Fibroblast of skin of scalp (primary cell): ENCODE data around the gene CUL9. TPM values are rescaled to one million over a fixed set of nuclear protein-coding genes. Genes with fewer than 3 reads are reported as not detected.
"Not testable (repeated sequence)": the region's sequence is repeated elsewhere in the genome, so short reads cannot be mapped to it uniquely, and the experiment has no call there.

Source experiments
- DNase-seq: peaks from one replicate; pipeline ENCODE4 v3.0.0-alpha.2; 2013
- polyA plus RNA-seq, 2 experiments: library from polyadenylated mRNA; unstranded; fragments of 120-200 nt; gene quantifications; one replicate each; pipeline ENCODE4 v1.2.1, GENCODE V29; 2013; ENCODE audit not compliant: insufficient read length in 2 of 2

The CUL9 gene
- 10.0 TPM for polyA plus RNA-seq (2013, experiment 1 of 2; ENCODE audit: insufficient read length)
- 10.0 TPM for polyA plus RNA-seq (2013, experiment 2 of 2; ENCODE audit: insufficient read length)

DNA sequence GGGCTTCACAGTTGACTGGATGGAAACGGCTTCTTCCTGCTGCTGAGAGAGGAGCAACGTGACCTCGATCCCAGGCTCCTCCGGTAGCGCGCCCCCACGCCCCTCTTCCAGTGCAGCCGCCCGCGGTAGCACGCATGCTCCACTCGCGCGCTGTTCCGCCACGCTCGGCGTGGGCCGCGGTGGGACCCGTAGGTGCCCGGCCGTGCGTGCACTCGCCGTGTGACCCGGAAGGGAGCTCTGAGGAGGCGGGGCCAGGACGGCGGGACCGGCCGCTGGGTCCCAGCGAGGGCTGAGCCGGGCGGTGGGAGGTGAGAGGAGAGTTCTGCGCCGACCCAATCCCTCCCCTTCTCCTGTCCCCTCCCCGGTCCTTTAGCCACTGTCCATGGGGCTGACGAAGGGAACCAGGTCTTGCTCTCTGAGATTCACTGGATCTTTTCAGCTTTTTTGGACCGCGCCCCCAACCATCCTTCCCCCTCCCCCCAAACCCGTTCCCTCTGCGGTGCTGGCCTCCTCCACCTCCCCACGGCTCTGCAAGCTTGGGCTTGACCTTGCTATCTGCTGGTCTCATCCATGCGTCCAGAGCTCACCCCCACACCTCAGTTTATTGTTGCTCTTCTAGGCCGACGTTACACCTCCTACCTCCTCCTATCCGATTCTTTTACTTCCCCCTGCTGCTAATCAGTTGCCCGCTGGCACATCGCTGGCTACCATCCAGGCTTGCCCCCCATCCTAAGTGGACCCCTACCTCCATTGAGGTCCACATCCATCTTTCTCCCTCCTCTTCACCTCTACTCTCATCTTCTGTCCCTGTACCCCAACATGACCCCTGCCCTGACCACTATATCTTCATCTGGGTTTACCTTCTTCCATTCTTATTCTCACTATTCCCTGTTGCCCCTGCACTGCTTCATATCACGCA lies at the start of gene CUL9:
Gene CUL9, plus strand, starts transcription at position 255 of the 919 bp plus-strand sequence. CDS start 2,115 bp downstream, outside the sequence.
- peak; percentile 65 for DNase-seq

DNA sequence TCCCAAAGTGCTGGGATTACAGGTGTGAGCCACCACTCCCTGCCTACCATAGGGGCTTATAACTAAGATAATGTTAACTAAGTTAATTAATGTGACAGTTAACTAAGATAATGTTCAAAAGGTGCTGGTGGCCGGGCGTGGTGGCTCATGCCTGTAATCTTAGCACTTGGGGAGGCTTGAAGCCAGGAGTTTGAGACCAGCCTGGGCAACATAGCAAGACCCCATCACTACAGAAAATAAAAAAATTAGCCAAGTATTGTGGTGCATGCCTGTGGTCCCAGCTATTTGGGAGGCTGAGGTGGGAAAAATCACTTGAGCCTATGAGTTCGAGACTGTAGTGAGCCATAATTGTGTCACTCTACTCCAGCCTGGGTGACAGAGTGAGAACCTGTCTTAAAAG lies 43.7 kb upstream of the CUL9 start:
- no peak for DNase-seq

DNA sequence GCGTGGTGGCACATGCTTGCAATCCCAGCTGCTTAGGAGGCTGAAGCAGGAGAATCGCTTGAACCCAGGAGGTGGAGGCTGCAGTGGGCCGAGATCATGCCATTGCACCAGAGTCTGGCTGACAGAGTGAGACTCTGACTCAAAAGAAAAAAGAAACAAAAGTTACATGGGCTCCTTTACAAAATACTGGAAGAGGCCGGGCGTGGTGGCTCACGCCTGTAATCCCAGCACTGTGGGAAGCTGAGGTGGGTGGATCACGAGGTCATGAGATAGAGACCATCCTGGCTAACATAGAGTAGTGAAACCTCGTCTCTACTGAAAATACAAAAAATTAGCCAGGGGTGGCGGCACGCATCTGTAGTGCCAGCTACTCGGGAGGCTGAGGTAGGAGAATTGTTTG lies 42.0 kb upstream of the CUL9 start:
- not testable (repeated sequence) for DNase-seq

DNA sequence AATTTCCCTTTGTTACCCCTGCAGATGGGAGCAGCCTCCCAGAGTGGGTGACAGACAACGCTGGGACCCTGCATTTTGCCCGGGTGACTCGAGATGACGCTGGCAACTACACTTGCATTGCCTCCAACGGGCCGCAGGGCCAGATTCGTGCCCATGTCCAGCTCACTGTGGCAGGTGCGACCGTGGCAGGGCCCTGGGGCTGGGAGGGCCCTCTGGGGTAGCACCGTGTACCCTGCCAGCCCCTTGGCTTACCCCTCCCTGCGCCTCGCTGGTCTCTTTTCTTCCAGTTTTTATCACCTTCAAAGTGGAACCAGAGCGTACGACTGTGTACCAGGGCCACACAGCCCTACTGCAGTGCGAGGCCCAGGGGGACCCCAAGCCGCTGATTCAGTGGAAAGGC lies 40.4 kb upstream of the CUL9 start:
- DNase-seq = no peak

DNA sequence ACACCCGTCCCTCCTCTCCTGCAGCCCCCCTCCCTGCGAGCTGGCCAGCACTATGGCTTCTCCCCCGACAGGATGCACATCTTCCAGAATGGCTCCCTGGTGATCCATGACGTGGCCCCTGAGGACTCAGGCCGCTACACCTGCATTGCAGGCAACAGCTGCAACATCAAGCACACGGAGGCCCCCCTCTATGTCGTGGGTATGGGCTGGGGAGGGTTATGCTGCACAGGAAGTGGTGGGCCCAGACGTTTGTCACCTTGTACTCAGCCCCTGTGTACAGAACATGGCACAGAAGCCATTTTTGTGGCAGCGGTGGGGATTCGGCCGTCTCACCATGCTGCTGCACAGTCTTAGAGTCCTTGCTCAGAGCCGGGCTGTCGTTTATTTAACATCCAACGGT lies 39.9 kb upstream of the CUL9 start:
- DNase-seq = no peak

DNA sequence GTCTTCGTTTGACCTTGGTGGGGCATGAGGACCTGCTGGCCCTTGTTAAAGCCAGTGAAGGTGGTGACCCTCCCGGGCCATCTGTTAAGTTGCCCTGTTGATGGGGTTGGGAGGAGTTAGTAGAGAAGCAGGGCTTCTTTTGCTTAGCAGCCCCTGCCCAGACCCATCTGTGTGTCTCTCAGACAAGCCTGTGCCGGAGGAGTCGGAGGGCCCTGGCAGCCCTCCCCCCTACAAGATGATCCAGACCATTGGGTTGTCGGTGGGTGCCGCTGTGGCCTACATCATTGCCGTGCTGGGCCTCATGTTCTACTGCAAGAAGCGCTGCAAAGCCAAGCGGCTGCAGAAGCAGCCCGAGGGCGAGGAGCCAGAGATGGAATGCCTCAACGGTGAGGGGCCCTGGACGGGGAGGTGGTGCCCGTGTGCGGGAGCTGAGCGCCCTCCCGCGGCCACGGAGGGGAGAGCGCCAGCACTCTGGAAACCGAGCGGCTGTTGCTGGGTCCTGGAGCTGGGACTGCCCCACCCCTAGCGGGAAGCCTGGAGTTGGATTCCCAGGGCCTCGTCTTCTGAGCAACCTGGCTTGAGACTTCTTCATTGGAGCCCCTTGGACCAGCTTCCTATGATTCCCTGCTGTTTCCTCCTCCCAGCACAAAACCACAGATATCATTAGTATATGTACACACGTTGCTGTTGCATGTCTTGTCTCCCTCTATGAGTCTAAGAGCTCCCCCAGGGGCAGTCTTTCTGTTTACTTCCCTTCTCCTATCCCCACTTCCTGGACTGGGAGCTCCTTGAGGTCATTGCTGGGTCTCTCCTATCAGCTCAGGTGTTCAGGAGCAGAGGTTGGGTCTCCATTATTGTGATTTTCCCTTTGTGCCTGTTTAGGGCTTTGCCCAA lies 38.5 kb upstream of the CUL9 start:
- peak; percentile 95 for DNase-seq

DNA sequence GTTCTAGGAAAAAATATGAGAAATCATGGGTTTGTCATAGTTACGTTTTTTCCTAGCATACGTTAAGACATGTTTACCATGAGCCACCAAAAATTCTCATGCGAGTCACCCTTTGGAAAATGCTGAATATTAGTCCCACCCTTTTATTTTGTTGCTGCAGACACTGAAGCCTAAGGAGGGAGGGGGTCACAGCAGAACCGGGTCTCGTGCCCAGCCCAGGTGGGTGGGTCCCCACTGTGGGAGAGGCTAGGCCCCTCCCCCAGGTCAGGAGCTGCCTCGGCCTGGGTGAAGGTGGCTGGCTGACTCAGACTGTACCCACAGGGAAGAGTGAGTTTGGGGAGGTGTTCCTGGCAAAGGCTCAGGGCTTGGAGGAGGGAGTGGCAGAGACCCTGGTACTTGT lies 37.1 kb upstream of the CUL9 start:
- no peak for DNase-seq

DNA sequence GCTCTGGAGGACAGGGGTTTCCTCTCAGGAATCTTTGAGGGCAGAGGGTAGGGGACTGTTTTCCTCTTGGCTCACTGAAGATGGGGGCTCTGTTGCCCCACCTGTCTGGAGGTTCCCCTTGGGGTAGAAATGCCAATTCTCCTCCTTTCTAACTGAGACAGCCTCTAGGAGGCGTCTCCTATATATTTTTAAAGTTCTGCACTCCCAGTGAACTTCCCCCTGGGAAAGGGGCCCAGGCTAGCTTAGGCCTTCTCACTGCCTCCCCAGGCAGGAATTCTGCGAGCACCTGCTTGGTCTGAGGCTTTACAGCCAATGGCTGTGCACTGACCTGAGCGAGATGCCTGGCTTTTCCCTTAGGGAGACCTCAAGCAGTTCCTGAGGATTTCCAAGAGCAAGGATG lies 35.7 kb upstream of the CUL9 start:
- DNase-seq = no peak

DNA sequence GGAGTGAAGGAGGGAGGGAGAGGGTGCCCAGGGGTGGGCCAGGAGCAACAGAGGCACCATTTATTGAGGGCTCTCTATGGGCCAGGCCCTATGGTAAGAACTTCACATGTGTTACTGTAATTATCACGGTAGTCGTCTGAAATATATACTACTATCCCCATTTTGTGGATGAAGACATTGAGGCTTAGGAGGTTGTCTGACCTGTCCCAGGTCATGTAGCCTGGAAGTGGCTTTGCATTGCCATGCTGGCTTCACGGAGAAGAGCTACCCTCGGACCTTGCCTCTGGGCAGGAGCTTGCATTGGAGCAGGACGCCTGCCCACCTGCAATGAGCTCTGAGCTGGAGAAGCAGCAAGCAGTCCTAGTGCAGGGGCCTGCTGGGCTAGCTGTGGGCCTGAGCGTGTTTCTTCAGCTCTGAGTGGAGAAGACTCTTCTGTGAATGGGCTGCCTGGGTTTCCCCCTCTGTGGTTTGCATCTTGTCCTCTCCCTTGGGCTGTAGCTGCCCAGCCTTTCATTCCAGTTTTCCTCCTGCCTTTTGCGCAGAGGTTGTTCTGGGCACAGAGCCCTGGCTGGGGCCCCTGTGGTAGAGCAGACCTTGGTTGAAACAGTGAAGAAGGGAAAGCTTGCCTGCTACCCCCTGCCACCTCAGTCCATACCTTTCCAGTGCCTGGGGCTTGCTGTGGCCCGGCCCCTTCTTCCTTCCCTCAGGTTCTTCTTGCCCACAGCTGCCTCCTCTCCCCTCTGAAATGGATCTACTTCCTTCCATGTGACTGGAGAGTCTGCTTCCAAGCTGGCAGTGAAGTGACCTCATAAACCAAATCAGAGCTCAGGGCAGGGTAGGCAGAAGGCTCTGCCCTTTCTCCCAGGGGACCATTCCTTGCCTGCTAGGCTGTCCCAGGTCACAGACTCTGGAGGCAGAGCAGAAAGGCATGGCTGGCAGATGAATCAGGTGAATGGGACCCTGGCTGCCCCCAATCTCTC lies 35.0 kb upstream of the CUL9 start:
- no peak for DNase-seq

DNA sequence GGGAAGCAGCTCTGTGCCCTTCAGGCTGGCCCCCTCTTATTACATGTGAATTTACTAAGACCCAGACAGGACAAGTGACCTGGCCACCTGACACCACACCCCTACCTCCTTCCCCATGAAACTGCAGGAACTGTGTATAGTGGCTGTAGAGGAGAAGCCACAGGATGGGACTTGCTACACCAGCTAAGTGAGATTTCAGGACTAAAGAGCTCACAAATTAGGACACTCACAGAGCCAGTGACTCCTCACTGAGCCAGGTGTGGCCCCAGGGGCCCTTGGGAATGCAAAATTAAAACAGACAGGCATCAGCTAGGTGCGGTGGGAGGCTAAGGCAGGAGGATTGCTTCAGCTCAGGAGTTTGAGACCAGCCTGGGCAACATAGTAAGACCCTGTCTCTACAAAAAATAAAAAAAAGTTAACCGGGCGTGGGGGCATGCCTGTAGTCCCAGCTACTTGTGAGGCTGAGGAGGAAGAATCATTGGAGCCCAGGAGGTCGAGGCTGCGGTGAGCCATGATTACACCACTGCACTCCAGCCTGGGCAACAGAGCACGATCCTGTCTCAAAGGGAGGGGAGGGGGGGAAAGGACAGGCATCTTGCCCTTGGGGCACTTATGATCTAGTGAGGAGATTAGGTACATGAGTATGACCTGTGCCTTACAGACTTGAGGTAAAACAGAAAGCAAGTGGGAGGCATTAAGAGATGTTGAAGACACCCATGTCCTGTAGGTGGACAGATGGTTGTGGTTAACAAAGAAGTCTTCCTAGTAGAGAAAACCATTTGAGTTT lies 34.1 kb upstream of the CUL9 start:
- DNase-seq = no peak

DNA sequence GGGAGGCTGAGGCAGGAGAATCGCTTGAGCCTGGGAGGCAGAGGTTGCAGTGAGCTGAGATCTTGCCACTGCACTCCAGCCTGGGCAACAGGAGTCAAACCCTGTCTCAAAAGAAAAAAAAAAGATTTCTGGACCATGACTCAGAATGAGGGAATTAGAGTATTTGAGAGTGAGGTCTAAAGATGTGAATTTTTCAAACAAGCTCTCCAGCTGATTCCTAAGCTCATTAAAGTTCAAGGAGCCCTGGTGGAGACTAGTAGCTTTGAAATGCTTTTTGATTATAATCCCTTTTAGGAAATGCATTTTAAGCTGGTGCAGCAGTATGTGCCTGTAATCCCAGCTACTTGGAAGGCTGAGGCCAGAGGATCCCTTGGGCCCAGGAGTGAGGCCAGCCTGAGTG lies 32.7 kb upstream of the CUL9 start:
- peak; percentile 49 for DNase-seq

DNA sequence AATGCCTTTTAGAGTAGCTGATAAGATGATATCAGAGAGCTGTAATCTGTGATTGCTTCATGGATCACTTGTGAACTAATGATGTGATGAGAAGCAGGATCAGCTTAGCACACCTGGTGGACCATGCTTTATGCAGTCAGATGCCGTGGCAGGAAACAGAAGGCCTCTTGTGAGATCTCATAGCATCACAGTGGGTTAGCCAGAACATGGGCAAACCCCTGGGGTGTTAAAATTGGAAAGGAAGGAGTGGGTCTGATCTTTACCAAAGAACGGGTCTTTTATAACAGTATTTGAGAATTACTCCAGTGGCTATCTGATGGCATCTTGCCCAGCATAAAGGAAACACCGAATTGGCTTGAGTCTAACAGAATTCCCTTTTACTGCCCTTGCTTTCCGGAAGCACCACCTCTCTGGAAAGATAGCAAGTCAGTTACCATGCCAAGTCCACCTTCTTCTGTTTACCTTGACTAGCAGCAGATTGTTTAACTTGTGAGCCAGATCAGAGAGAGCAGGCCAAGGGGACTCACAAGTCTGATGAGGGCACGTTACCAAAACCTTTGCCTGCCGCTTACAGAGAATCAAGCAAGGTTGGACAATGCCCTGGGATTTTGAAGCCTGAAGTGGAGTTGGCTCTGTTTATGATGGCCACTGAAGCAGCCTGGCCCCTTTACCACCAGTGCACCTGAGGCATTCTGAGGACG lies 31.8 kb upstream of the CUL9 start:
- no peak for DNase-seq

DNA sequence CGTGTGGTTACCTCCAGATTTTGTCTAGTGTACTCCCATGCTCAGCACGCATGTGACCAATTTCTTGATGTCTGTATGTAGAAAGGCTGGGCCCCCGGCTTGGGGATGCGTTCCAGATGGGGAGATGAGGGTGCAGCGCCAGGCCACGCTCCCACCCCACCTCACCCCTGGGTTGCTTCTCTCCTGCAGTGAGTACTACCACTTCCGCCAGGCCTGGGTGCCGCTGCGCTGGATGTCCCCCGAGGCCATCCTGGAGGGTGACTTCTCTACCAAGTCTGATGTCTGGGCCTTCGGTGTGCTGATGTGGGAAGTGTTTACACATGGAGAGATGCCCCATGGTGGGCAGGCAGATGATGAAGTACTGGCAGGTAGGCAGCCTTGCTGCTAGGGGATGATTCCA lies 22.4 kb upstream of the CUL9 start:
- DNase-seq = no peak

DNA sequence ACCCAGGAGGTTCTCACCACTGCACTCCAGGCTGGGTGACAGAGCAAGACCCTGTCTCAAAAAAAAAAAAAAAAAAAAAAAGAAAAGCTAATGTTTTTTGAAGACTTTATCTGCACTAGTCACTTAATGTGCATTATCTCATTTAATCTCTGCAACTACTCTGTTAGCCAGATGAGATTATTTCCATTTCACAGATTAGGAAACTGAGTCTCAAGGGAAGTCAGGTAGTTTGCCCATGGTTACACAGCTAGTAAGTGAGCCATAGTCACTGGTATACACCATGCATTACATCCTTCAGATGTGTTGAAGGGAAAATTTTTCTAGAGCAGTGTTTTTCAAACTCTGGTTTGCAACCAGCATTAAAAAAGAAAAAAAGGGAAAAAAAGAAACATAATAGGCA lies 18.1 kb upstream of the CUL9 start:
- DNase-seq = no peak

DNA sequence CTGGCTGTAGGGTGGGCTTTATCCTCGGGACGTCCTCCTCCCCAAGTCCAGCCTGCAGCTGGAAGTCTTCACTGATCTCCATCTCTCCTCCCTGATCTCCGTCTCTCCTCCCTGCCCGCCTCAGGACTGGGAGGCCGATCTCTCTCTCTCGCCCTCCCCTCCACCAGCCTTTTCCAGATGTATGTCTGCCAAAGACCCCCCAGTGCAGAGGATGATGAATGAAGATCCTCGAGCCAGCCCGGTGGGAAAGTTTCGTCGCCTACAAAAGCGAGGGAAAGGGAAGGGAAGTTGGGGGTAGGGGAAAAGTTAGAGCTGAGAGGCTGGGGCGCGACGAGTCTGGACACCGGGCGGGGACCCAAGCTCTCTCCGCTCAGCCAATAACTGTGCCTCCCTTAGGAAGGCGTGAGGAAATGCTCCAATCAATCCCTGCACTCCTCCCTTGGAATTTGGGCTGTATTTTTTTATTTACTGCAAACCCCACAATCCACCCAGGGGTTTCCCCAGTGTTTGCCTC lies 11.5 kb upstream of the CUL9 start:
- DNase-seq = no peak

DNA sequence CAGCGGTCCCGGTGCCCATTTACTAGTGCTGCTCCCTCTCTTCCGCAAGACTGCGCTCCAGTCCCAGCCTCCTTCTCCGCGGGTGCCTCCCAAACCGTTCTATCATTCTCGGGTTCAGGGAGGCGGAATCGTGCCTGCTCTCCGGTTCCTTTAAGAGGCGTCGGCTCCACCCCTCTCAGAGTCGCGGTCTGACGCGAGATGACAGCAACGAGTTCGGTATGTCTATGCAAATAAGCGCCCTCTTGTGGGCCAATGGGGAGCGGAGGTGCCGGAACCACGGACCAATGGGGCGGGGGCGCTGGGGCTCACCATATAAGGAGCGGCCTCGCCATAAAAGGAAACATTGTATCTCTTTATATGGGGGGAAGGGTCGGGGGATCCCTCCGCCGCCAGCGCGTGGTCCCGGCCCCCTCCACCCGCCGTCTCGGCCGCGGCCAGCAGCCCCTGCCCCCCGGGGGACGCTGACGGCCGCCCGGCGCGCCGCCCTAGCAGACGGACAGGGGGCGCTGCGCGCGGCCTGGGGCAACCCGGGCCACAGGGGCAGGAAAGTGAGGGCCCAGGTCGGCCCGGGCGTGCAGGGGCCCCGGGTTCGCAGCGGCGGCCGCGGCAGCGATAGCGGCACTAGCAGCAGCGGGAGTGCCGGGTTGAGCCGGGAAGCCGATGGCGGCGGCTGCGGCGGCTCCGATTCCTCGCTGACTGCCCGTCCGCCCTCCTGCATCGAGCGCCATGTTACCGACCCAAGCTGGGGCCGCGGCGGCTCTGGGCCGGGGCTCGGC lies 10.9 kb upstream of the CUL9 start, which contains the start of gene SRF:
Gene SRF, plus strand, starts transcription at position 339 of the 776 bp plus-strand sequence. Its CDS starts 388 bp downstream, at position 727.
- peak; percentile 100 for DNase-seq

DNA sequence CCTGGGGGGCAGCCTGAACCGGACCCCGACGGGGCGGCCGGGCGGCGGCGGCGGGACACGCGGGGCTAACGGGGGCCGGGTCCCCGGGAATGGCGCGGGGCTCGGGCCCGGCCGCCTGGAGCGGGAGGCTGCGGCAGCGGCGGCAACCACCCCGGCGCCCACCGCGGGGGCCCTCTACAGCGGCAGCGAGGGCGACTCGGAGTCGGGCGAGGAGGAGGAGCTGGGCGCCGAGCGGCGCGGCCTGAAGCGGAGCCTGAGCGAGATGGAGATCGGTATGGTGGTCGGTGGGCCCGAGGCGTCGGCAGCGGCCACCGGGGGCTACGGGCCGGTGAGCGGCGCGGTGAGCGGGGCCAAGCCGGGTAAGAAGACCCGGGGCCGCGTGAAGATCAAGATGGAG lies 10.3 kb upstream of the CUL9 start:
- no peak for DNase-seq

DNA sequence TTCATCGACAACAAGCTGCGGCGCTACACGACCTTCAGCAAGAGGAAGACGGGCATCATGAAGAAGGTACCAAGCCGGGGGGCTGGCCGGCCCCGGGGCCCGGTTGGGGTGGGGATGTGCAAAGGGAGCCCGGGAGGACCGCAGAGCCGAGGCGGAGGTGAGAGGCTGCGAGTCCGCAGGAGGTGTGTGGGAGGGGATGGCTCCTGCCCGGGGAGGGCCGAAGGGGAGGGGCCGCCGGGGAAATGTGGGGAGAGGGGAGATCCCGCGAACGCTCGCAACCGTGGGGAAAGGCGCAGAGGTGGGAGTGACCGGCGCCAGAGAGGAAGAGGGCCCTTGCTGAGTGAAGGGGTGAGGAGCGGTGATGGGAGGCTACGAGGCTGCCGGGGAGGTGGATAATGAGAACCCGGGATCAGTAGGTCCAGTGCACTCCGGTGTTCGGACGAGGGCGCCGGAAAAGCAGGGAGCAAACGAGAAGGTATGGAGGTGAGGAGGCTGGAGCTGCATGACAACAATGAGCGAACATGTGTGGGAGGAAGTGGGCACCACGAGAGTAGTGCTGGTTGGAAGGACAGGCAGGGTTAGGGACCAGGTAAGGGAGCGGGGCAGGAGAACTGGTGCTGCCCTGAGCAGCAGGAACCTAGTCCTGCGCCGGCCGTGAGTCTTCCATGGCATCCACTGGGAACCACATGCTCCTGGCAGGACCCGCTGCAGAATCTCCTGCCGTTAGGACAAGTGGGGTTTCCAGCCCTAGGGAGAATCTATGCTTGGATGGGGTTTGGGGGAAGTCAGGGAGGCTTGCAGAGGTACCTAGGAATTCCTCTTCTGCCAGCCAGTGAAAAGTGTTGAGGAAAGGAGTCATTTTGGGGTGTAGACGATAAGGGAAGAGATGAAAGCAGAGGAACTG lies 9.6 kb upstream of the CUL9 start:
- DNase-seq = no peak
